Measurements from ENCODE around the gene AK2. TPM values are rescaled to one million over a fixed set of nuclear protein-coding genes. Genes with fewer than 3 reads are reported as not detected.

AK2 gene
- total RNA-seq, 1 donor from 2014 or later, result 126 TPM

DNA sequence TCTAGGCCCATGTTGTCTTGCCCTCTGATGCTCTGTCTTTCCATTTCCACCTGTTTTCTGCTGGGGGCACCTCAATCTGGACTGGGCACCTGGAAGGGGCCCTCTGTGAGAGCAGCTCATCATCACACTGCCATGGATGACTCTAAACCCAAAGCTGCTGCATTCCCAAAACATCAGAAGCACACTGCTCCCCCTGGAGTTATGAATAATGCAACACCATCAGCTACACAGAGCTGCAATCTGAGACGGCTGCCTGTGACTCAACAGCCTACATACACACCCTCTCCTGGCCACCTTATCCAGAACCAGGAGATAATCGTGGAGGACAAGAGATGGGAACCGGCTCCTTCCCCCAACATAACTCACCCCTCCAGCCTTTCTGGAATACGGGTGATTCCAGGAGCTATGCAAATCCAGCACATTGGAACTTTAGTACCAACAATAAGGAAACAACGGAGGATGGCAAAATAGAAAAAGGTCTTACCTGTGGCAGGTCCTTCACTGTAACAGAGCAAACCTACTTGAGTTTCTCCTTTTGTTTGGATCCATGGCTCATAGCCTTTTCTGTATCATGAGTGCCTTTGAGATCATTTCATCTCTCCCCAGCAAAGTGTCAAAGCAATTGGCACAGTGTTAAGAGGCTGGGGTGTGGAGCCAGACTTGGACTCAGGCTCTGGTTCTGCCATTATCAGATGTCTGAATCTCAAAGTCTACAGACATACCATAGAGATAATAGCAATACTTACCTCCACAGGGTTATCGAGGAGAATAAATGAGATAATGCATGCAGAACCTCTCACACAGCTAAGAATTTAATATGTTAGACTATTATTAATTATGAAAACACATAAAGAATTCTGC is 29.3 kb downstream of the AK2 start:
- peaks cover 11% of the 10 kb centered on the region for H3K36me3 ChIP-seq (ENCODE audit: insufficient read depth, low read length)
- Mint-ChIP-seq H3K36me3 (ENCODE audit: low read depth, unreplicated experiment) (peaks cover 19% of the 10 kb centered on the region), H3K27me3 (ENCODE audit: low read depth, unreplicated experiment) (no peaks in the 10 kb centered on the region), H3K4me3 (ENCODE audit: unreplicated experiment) (peak overlapping the region; percentile 22), H3K9me3 (ENCODE audit: unreplicated experiment) (peaks cover 2% of the 10 kb centered on the region), H3K27ac (ENCODE audit: unreplicated experiment) (peak overlapping the region; percentile 90), H3K4me1 (ENCODE audit: low read depth, unreplicated experiment) (peaks cover 50% of the 10 kb centered on the region)
- H3K4me1 ChIP-seq (ENCODE audit: insufficient read depth, low read length), result peaks cover 38% of the 10 kb centered on the region
- H3K4me3 ChIP-seq (ENCODE audit: insufficient read depth, low read depth, low read length), result no peak overlapping the region
- DNase-seq (ENCODE audit: low read depth) (peak; percentile 87), FAIRE-seq (peak; percentile 29)
- H3K9ac ChIP-seq (ENCODE audit: low read length), result no peak overlapping the region
- no peak overlapping the region for H3K27ac ChIP-seq (ENCODE audit: low read depth, low read length)
- peaks cover 3% of the 10 kb centered on the region for H4K20me1 ChIP-seq (ENCODE audit: insufficient read depth, low read length)
- H3K4me2 ChIP-seq (ENCODE audit: low read length), result peak overlapping the region; percentile 1
- no peaks in the 10 kb centered on the region for H3K27me3 ChIP-seq (ENCODE audit: insufficient read depth, low read length)
- no peaks in the 10 kb centered on the region for H3K9me3 ChIP-seq (ENCODE audit: insufficient read depth, low read depth, low read length)
- H3K79me2 ChIP-seq (ENCODE audit: insufficient read depth, low read length), result no peaks in the 10 kb centered on the region
- TF ChIP-seq, protein P1, sequence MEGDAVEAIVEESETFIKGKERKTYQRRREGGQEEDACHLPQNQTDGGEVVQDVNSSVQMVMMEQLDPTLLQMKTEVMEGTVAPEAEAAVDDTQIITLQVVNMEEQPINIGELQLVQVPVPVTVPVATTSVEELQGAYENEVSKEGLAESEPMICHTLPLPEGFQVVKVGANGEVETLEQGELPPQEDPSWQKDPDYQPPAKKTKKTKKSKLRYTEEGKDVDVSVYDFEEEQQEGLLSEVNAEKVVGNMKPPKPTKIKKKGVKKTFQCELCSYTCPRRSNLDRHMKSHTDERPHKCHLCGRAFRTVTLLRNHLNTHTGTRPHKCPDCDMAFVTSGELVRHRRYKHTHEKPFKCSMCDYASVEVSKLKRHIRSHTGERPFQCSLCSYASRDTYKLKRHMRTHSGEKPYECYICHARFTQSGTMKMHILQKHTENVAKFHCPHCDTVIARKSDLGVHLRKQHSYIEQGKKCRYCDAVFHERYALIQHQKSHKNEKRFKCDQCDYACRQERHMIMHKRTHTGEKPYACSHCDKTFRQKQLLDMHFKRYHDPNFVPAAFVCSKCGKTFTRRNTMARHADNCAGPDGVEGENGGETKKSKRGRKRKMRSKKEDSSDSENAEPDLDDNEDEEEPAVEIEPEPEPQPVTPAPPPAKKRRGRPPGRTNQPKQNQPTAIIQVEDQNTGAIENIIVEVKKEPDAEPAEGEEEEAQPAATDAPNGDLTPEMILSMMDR (IDR thresholded peaks at IDR 0.05; ENCODE audit: insufficient read depth, low read depth, low read length), result peak; percentile 71
- TF ChIP-seq EZH2 (IDR thresholded peaks at IDR 0.05; ENCODE audit: insufficient read depth, low read length), result no peak
- H2AFZ ChIP-seq (ENCODE audit: low read depth, low read length), result no peak overlapping the region

DNA sequence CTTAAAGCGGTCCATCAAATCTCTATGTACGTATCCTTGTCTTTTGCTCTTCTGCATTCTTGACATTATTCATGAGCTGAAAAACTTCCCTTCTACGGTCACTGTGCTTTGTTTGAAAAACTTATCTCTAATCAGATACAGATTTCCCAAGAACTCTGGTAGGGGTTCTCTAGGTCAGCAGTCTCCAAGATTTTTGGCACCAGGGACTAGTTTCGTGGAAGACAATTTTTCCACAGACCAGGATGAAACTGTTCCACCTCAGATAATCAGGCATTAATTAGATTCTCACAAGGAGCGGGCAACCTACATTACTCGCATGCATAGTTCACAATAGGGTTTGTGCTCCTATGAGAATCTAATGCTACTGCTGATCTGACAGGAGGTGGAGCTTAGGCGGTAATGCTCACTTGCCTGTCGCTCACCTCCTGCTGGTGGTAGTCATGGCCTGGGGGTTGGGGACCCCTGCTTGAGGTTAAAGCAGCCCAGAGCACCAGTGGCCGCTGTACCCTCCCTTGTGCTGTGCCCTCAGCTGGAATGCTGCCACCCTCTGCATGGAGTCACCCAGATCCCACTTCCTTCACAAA is 30.8 kb downstream of the AK2 start:
- Mint-ChIP-seq H3K36me3 (ENCODE audit: low read depth, unreplicated experiment) (peaks cover 9% of the 10 kb centered on the region), H3K4me3 (ENCODE audit: unreplicated experiment) (no peak overlapping the region), H3K4me1 (ENCODE audit: low read depth, unreplicated experiment) (peaks cover 46% of the 10 kb centered on the region), H3K27me3 (ENCODE audit: low read depth, unreplicated experiment) (no peaks in the 10 kb centered on the region), H3K27ac (ENCODE audit: unreplicated experiment) (peak overlapping the region; percentile 63), H3K9me3 (ENCODE audit: unreplicated experiment) (peaks cover 2% of the 10 kb centered on the region)
- FAIRE-seq (no peak), DNase-seq (ENCODE audit: low read depth) (peak; percentile 49)
- Histone ChIP-seq H3K4me1 (ENCODE audit: insufficient read depth, low read length) (peaks cover 33% of the 10 kb centered on the region), H3K36me3 (ENCODE audit: insufficient read depth, low read length) (peaks cover 5% of the 10 kb centered on the region), H3K9me3 (ENCODE audit: insufficient read depth, low read depth, low read length) (no peaks in the 10 kb centered on the region), H3K27me3 (ENCODE audit: insufficient read depth, low read length) (no peaks in the 10 kb centered on the region), H2AFZ (ENCODE audit: low read depth, low read length) (no peak overlapping the region), H3K79me2 (ENCODE audit: insufficient read depth, low read length) (no peaks in the 10 kb centered on the region), H4K20me1 (ENCODE audit: insufficient read depth, low read length) (peaks cover 3% of the 10 kb centered on the region), H3K27ac (ENCODE audit: low read depth, low read length) (no peak overlapping the region), H3K9ac (ENCODE audit: low read length) (no peak overlapping the region), H3K4me2 (ENCODE audit: low read length) (peak overlapping the region; percentile 20), H3K4me3 (ENCODE audit: insufficient read depth, low read depth, low read length) (no peak overlapping the region)
- TF ChIP-seq, protein P1 (IDR thresholded peaks at IDR 0.05; ENCODE audit: insufficient read depth, low read depth, low read length), result no peak
- no peak for TF ChIP-seq EZH2 (IDR thresholded peaks at IDR 0.05; ENCODE audit: insufficient read depth, low read length)

Measured in astrocyte (in vitro differentiated cells and primary cell).